HepG2 (cell line): ENCODE measurements around the gene SEMA4B. TPM values are rescaled to one million over a fixed set of nuclear protein-coding genes. Genes with fewer than 3 reads are reported as not detected.

Experiments used
- ATAC-seq: fragments of 200-7000 bp; cut with Tn5 transposase; 3 replicates; pipeline ENCODE4 v1.9.1; 2020; ENCODE audit warnings: mild to moderate bottlenecking, moderate library complexity
- BruUV-seq: library from RNA; stranded (reverse); fragments of 400-500 nt; replicated peaks from 2 replicates; lab custom pipeline; 2021; lab: Mats Ljungman, UMichigan
- CTCF ChIA-PET: fragments of 300-600 bp; formaldehyde crosslinking; extraction: SDS; loops from one replicate; lab custom pipeline; 2021; ENCODE audit warnings: low total read pairs, inconsistent platforms, low intra/inter-chr PET ratio; lab: Yijun Ruan, JAX
- POLR2A ChIA-PET: fragments of 350-600 bp; sonication (Branson Sonifier 250); formaldehyde crosslinking; loops from one replicate; lab custom pipeline; 2020; ENCODE audit warnings: antibody characterized with exemption, inconsistent platforms; lab: Yijun Ruan, JAX
- DNase-seq: peaks from one replicate; pipeline ENCODE4 v3.0.0-alpha.2; 2015; ENCODE audit warnings: low spot score
- FAIRE-seq: peaks from 3 replicates; lab custom pipeline; 2011; peaks lifted over from hg19 to GRCh38; lab: Jason Lieb, UNC
- H2AFZ ChIP-seq: one replicate; pipeline ENCODE4 v1.6.1; 2011; ENCODE audit warnings: low read length, inconsistent platforms
- H3K27ac ChIP-seq: fragments of 300-600 bp; 3 replicates; pipeline ENCODE4 v1.8.0; 2011; ENCODE audit warnings: mixed run types, mild to moderate bottlenecking, mixed read lengths, low read length, inconsistent platforms; ENCODE audit not compliant: insufficient read depth; ENCODE audit errors: extremely low read length
- H3K27me3 ChIP-seq, 2 experiments: fragments of 200-600 bp in 1 of 2; 2 replicates in 1 of 2; 3 replicates in 1 of 2; pipeline versions ENCODE4 v1.6.0 to v1.8.0; 2011; ENCODE audit warnings: low read length in 2 of 2, mild to moderate bottlenecking in 2 of 2, moderate library complexity in 2 of 2, inconsistent platforms in 1 of 2; ENCODE audit not compliant: insufficient read depth in 2 of 2, control insufficient read depth in 1 of 2
- H3K36me3 ChIP-seq, 2 experiments: fragments of 200-600 bp in 1 of 2; replicated peaks in 1 of 2; 2 replicates in 1 of 2; 3 replicates in 1 of 2; pipeline versions ENCODE4 v1.5.1 to v1.8.0; 2011; ENCODE audit warnings: low read length in 2 of 2, inconsistent platforms in 1 of 2; ENCODE audit not compliant: insufficient read depth in 2 of 2, control insufficient read depth in 1 of 2
- H3K4me1 ChIP-seq: 2 replicates; pipeline ENCODE4 v1.5.1; 2012; ENCODE audit warnings: low read length, inconsistent platforms; ENCODE audit not compliant: insufficient read depth
- H3K4me2 ChIP-seq: 2 replicates; pipeline ENCODE4 v1.6.0; 2011; ENCODE audit warnings: low read depth, low read length, inconsistent platforms
- H3K4me3 ChIP-seq, 3 experiments: fragments of 200-600 bp in 1 of 3; sonication (generic), shearing (Covaris generic) in 1 of 3; replicated peaks in 1 of 3; 2 replicates each; pipeline ENCODE4 v1.5.1; 2011 to 2016; ENCODE audit warnings: low read length in 3 of 3, inconsistent platforms in 2 of 3, low read depth in 2 of 3, mild to moderate bottlenecking in 2 of 3, control low read depth in 1 of 3, mixed read lengths in 1 of 3; ENCODE audit not compliant: insufficient read depth in 1 of 3
- H3K79me2 ChIP-seq: one replicate; pipeline ENCODE4 v1.6.1; 2011; ENCODE audit warnings: low read length, inconsistent platforms; ENCODE audit not compliant: insufficient read depth
- H3K9ac ChIP-seq: 2 replicates; pipeline ENCODE4 v1.6.0; 2011; ENCODE audit warnings: mild to moderate bottlenecking, low read depth, low read length, inconsistent platforms; ENCODE audit not compliant: insufficient read depth
- H3K9me3 ChIP-seq: 2 replicates; pipeline ENCODE4 v1.5.1; 2012; ENCODE audit warnings: mild to moderate bottlenecking, low read length
- H4K20me1 ChIP-seq: 2 replicates; pipeline ENCODE4 v1.6.0; 2011; ENCODE audit warnings: inconsistent platforms, mild to moderate bottlenecking, low read length, moderate library complexity; ENCODE audit not compliant: insufficient read depth
- CCDC6 ChIP-seq: sonication (generic); formaldehyde crosslinking; IDR thresholded peaks from 2 replicates; pipeline ENCODE4 v1.8.1; 2022; ENCODE audit warnings: mild to moderate bottlenecking, missing genetic modification reagents, moderate library complexity
- HIC2 ChIP-seq: sonication (generic); formaldehyde crosslinking; IDR thresholded peaks from 2 replicates; pipeline ENCODE4 v1.9.0; 2022; ENCODE audit warnings: low read depth, missing genetic modification reagents
- MED1 ChIP-seq: sonication (generic); formaldehyde crosslinking; IDR thresholded peaks from 2 replicates; pipeline ENCODE4 v1.4.0; 2020; ENCODE audit warnings: missing genetic modification reagents
- STAT5B ChIP-seq: sonication (generic); formaldehyde crosslinking; IDR thresholded peaks from 2 replicates; pipeline ENCODE4 v1.4.0; 2020; ENCODE audit warnings: missing genetic modification reagents
- TFDP2 ChIP-seq: sonication (generic); formaldehyde crosslinking; IDR thresholded peaks from 2 replicates; pipeline ENCODE4 v1.4.0; 2020; ENCODE audit warnings: missing genetic modification reagents
- TIGD3 ChIP-seq: sonication (generic); formaldehyde crosslinking; IDR thresholded peaks from 2 replicates; pipeline ENCODE4 v1.5.1; 2020; ENCODE audit warnings: mild to moderate bottlenecking, missing genetic modification reagents, borderline replicate concordance
- WIZ ChIP-seq: sonication (generic); formaldehyde crosslinking; IDR thresholded peaks from 2 replicates; pipeline ENCODE4 v1.5.1; 2020; ENCODE audit warnings: mild to moderate bottlenecking, missing genetic modification reagents
- ZNF329 ChIP-seq: sonication (generic); formaldehyde crosslinking; IDR thresholded peaks from 2 replicates; pipeline ENCODE4 v1.9.0; 2021; ENCODE audit warnings: low read depth, mild to moderate bottlenecking, missing genetic modification reagents
- ZNF550 ChIP-seq: sonication (generic); formaldehyde crosslinking; IDR thresholded peaks from 2 replicates; pipeline ENCODE4 v1.4.0; 2020; ENCODE audit warnings: mild to moderate bottlenecking, missing genetic modification reagents, borderline replicate concordance
- ZNF660 ChIP-seq: sonication (generic); formaldehyde crosslinking; IDR thresholded peaks from 2 replicates; pipeline ENCODE4 v1.5.1; 2020; ENCODE audit warnings: mild to moderate bottlenecking, low read depth, missing genetic modification reagents, borderline replicate concordance
- ZNF878 ChIP-seq: sonication (generic); formaldehyde crosslinking; IDR thresholded peaks from 2 replicates; pipeline ENCODE4 v1.8.1; 2023; ENCODE audit warnings: mild to moderate bottlenecking, missing genetic modification reagents, moderate library complexity
- WGBS: methylation state at CpG from one replicate; pipeline ENCODE4 v1.1.6; 2017; ENCODE audit warnings: low lambda C conversion rate; 5-methylcytosine and 5-hydroxymethylcytosine counted together
- in situ Hi-C: cut with HindIII; loops from 2 replicates; pipeline ENCODE4 v1.10.0; 2017; ENCODE audit warnings: low pct_unique_long_range_greater_than_20kb; ENCODE audit not compliant: extremely low pct_ligation_motif_present
- intact Hi-C: fragments of 100-400 bp; cut with micrococcal nuclease; formaldehyde crosslinking; loops from one replicate; pipeline ENCODE4 v1.10.0; 2022; ENCODE audit not compliant: unreplicated experiment
- polyA plus RNA-seq, 8 experiments: library from polyadenylated mRNA; depleted of rRNA in 3 of 8; stranded (reverse) in 7 of 8; unstranded in 1 of 8; fragments of >200 nt; fragmentation: Illumina TruSeq in 4 of 8; extraction: Trizol in 4 of 8; gene quantifications; 2 replicates each; pipeline versions ENCODE4 v1.2.1 to v1.2.3, GENCODE V29; 2011 to 2016; ENCODE audit warnings: low read depth in 4 of 8, missing spikeins in 1 of 8, mixed read lengths in 1 of 8; ENCODE audit not compliant: insufficient read depth in 1 of 8
- total RNA-seq, 5 experiments: library from RNA; depleted of rRNA; stranded (reverse); fragments of >200 nt; fragmentation: Illumina TruSeq; extraction: Trizol; gene quantifications; 2 replicates each; pipeline ENCODE4 v1.2.3, GENCODE V29; 2016; ENCODE audit warnings: low read depth in 1 of 5

The SEMA4B gene
- total and polyA plus RNA-seq, 2 of the 13 experiments (the other 11 are each of a cell fraction or from before 2014, with no cell fraction given): 2.1 to 17.0 TPM

GRCh38 chr15:90171623-90172022 lies 29.5 kb upstream of the SEMA4B start:
- intact Hi-C loops (no loop called here), in situ Hi-C loops (no loop called here)
- FAIRE-seq (no peak), DNase-seq (no peak), ATAC-seq (no peak)
- Histone ChIP-seq H3K36me3 (no peaks in the 10 kb centered on the region), H3K4me1 (peaks cover 42% of the 10 kb centered on the region), H3K9me3 (no peaks in the 10 kb centered on the region), H2AFZ (no peak overlapping the region), H4K20me1 (no peaks in the 10 kb centered on the region), H3K79me2 (no peaks in the 10 kb centered on the region), H3K9ac (no peak overlapping the region), H3K27me3 (no peaks in the 10 kb centered on the region), H3K4me3 (no peak overlapping the region), H3K27ac (no peak overlapping the region), H3K4me2 (no peak overlapping the region)
- TF ChIP-seq ZNF878 (CRISPR knock-in tag): no peak
- TF ChIP-seq TIGD3 (CRISPR knock-in tag): no peak
- TF ChIP-seq STAT5B: no peak
- no peak for TF ChIP-seq CCDC6
- TF ChIP-seq TFDP2 (CRISPR knock-in tag): no peak
- TF ChIP-seq ZNF329 (CRISPR knock-in tag): no peak
- no peak for TF ChIP-seq HIC2 (CRISPR knock-in tag)
- no peak for TF ChIP-seq WIZ (CRISPR knock-in tag)
- no peak for TF ChIP-seq MED1 (CRISPR knock-in tag)
- TF ChIP-seq ZNF660: no peak
- TF ChIP-seq ZNF550 (CRISPR knock-in tag): no peak
- BruUV-seq: no TSS peak
- WGBS: 19% methylated on average over 1 of the region's 1 CpG
- ChIA-PET CTCF (no interaction called here), POLR2A (no interaction called here)
